Type B pancreatic cell (in vitro differentiated cells): Measurements from ENCODE around the gene MRPL55. TPM values are rescaled to one million over a fixed set of nuclear protein-coding genes. Genes with fewer than 3 reads are reported as not detected.

Source experiments
- DNase-seq: peaks from one replicate; pipeline ENCODE4 v3.0.0; 2021; ENCODE audit warnings: mixed read lengths; ENCODE audit not compliant: unreplicated experiment; ENCODE audit errors: extremely low spot score
- H3K27ac Mint-ChIP-seq: 2 replicates; pipeline ENCODE4 v1.8.0; 2021; ENCODE audit warnings: mild to moderate bottlenecking, mixed read lengths
- H3K27me3 Mint-ChIP-seq: 2 replicates; pipeline ENCODE4 v1.8.0; 2021; ENCODE audit warnings: mixed read lengths
- H3K36me3 Mint-ChIP-seq: 2 replicates; pipeline ENCODE4 v1.8.0; 2021; ENCODE audit warnings: mixed read lengths
- H3K4me1 Mint-ChIP-seq: one replicate; pipeline ENCODE4 v1.8.0; 2021; ENCODE audit warnings: mixed read lengths; ENCODE audit not compliant: unreplicated experiment
- H3K4me3 Mint-ChIP-seq: 2 replicates; pipeline ENCODE4 v1.8.0; 2021; ENCODE audit warnings: mild to moderate bottlenecking, mixed read lengths
- H3K9me3 Mint-ChIP-seq: 2 replicates; pipeline ENCODE4 v1.8.0; 2021; ENCODE audit warnings: mixed read lengths
- CTCF ChIP-seq: fragments of 200-600 bp; sonication (generic); conservative IDR thresholded peaks from 2 replicates; pipeline ENCODE4 v1.5.0; 2021; ENCODE audit warnings: antibody characterized with exemption, mild to moderate bottlenecking
- total RNA-seq: library from RNA; stranded (reverse); gene quantifications from 2 replicates; pipeline ENCODE4 v1.2.1, GENCODE V29; 2021; ENCODE audit warnings: low replicate concordance

The MRPL55 gene
- total RNA-seq, 1 donor from 2014 or later, result 47.4 TPM

GRCh38 chr1:228120857-228121489, 11.9 kb upstream of the MRPL55 start:
- TF ChIP-seq CTCF, result no peak

DNA sequence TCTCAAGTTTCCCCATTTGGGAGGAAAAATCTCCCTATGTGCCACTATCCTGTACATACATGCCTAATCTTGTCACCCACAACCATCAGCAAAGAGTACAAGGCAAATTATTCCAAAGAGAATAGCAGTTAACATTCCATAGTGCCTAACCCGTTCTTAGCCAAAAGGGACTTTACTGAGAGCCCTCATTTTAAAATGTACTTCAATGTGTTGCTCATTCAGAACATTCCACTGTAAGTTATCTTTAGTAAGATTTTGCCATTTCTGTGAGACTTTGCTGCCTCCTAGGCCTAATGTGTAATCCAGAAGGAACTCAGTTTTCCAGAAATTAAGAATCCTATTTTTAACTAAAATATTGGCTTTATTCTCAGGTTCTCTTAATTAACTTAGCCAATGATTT, 11.3 kb upstream of the MRPL55 start:
- Mint-ChIP-seq H3K4me1 (no peaks in the 10 kb centered on the region), H3K27me3 (peaks cover 10% of the 10 kb centered on the region), H3K36me3 (peaks cover 3% of the 10 kb centered on the region), H3K4me3 (no peak overlapping the region), H3K9me3 (no peaks in the 10 kb centered on the region), H3K27ac (no peak overlapping the region)
- DNase-seq, result no peak
- TF ChIP-seq CTCF, result no peak

More at GRCh38 chr1:228120857-228121489, 11.9 kb upstream of the MRPL55 start:
- no peak overlapping the region for H3K4me3 Mint-ChIP-seq
- H3K9me3 Mint-ChIP-seq, result no peaks in the 10 kb centered on the region
- H3K27ac Mint-ChIP-seq, result no peak overlapping the region
- peaks cover 10% of the 10 kb centered on the region for H3K27me3 Mint-ChIP-seq
- no peak for DNase-seq
- peaks cover 3% of the 10 kb centered on the region for H3K36me3 Mint-ChIP-seq
- H3K4me1 Mint-ChIP-seq, result no peaks in the 10 kb centered on the region

DNA sequence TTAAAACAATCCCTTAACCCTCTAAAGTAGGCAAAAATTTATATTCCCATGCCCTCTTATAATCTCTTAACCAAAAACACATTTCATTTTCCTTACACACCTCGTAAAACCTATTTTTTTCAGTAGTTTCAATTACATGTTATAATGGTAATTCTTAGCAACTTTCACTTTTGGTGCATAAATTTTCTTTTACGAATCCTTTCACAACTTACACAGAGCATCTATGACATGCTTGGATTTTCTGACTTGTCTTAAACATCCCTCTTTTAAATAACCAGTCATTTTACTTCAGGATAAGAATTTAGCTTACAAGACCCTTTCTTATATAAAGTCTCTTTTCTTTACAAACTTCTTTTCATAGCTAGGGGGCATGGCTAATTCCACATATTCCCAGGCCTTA, 8.9 kb upstream of the MRPL55 start:
- TF ChIP-seq CTCF, result no peak
- DNase-seq, result no peak
- no peaks in the 10 kb centered on the region for H3K9me3 Mint-ChIP-seq
- peaks cover 6% of the 10 kb centered on the region for H3K27me3 Mint-ChIP-seq
- H3K4me1 Mint-ChIP-seq, result no peaks in the 10 kb centered on the region
- H3K36me3 Mint-ChIP-seq, result peaks cover 3% of the 10 kb centered on the region
- no peak overlapping the region for H3K27ac Mint-ChIP-seq
- no peak overlapping the region for H3K4me3 Mint-ChIP-seq

GRCh38 chr1:228117335-228117734, 8.2 kb upstream of the MRPL55 start:
- H3K4me1 Mint-ChIP-seq, result no peaks in the 10 kb centered on the region
- no peak overlapping the region for H3K27ac Mint-ChIP-seq

DNA sequence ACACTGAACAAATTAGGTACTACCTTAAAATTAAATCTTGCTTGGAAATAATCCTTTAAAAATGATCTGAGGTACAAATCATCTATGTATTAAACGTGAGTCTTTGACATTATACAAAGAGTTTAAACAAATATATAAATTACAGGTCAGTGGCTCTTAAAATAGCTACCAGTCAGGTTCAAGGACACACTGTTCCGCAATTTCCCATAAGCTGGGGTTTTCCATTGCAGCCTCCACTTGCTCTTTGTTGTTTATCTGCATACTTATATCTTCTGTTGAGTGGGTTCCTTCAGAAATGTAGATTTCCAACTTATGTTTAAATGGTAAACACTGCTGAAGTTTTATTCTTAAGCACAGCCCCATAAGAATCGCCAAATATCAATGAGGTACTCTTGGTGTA, 5.7 kb upstream of the MRPL55 start:
- H3K27me3 Mint-ChIP-seq, result no peaks in the 10 kb centered on the region
- H3K9me3 Mint-ChIP-seq, result no peaks in the 10 kb centered on the region
- peaks cover 5% of the 10 kb centered on the region for H3K4me1 Mint-ChIP-seq
- no peak for DNase-seq
- TF ChIP-seq CTCF, result no peak
- H3K36me3 Mint-ChIP-seq, result peaks cover 3% of the 10 kb centered on the region
- no peak overlapping the region for H3K4me3 Mint-ChIP-seq
- H3K27ac Mint-ChIP-seq, result no peak overlapping the region

More at GRCh38 chr1:228117335-228117734, 8.2 kb upstream of the MRPL55 start:
- Mint-ChIP-seq H3K9me3 (no peaks in the 10 kb centered on the region), H3K4me3 (no peak overlapping the region), H3K27me3 (peaks cover 2% of the 10 kb centered on the region), H3K36me3 (peaks cover 3% of the 10 kb centered on the region)
- DNase-seq, result no peak
- no peak for TF ChIP-seq CTCF
